HG02970 (cell line): Measurements from ENCODE around the gene PUSL1.

Source experiments
- ATAC-seq: cut with Tn5 transposase; IDR thresholded peaks from one replicate; pipeline ENCODE4 v1.9.1; 2021; ENCODE audit warnings: mild to moderate bottlenecking, moderate library complexity, moderate number of reproducible peaks; ENCODE audit not compliant: unreplicated experiment, low FRiP score

The PUSL1 gene

DNA sequence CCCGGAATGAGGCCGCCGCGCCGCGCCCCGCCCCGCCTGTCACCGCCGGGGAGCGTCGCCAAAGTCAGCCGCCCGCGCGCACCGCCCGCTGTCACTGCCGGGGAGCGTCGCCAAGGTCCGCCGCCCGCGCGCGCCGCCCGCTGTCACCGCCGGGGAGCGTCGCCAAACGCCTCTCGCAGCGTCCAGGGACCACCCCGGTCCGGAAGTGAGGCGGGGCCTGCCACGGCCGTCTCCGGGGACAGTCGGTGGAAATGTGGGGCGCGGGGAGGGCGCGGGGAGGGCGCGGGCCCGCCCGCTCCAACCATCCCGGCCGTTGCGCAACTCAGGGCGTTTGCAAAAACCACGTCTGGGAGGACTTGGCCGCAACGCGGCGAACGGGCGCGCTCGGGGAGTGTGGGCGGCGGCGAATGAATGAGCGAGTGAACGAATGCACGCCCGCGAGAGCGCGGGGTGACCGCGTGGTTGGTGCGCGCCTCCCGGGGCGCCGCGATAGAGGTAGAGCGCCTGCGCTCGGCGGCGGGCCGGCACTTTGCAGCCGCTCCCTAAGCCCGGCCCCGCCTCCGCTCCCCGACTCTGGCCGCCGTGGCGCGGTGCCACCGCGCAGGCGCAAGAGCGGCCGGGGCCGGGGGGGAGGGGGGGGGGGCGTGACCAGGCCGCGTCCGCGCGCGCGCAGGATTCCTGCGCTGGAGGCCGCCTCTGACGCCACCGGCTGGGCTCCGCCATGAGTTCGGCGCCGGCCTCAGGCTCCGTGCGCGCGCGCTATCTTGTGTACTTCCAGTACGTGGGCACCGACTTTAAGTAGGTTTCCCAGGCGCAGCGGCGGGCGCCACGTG lies at the start of gene PUSL1, which contains the start of gene ACAP3:
Gene PUSL1 (plus strand): TSS at position 675 of the 833 bp plus-strand sequence. CDS start 47 bp downstream, at position 722.
Gene ACAP3 (minus strand): TSS at position 8 of the 833 bp plus-strand sequence. CDS start 115 bp downstream, outside the sequence.
- ATAC-seq = peak; percentile 62

- ATAC-seq = no peak
Measured at GRCh38 chr1:1259119-1259488, 49.3 kb upstream of the PUSL1 start.

DNA sequence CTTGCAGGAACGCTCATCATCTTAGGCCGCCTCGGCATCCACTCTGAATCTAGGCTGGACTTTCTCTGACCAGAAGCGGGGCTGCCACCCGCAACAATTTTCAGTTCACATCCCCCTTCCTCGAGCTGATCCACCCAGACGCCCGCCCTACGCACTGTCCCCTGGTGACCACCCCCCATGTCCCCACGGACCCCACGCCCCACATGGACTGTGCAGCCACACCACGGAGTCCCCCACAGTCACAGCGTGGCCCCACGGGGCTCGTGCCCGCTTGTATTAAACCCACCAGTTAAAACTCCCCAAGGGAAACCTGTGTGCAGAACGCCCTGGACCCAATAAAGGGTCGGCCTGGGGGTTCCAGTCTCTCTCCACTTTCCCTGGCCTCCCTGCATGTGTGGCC lies 48.9 kb upstream of the PUSL1 start:
- no peak for ATAC-seq

DNA sequence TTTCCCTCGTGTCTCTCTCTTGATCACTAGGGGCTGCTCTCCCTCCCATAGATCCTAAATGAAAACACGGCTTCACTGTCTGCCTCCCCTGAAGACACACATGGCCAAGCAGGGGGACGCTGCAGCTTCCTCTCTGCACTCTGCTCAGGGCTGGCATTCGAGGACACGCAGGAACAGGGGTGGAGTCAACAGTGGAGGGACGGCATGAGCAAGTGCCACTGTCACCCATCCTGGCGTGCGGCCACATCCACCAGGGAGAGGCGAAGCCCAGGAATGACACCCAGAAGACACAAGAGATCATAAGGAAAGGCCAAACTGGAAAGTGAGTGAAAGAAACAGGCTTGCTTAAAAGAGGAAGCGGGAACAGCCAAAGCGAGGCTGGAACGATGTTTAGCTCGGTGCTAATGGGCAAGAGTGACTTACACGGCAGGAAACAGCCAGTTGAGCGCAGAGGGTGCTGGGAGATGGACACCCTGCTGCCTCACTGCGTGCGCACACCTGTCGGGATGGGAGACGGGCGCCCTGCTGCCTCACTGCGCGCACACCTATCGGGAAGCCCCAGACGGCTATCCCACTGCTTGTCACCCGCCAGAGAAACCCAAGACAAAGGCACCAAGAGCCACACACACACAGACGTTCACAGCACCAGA lies 48.3 kb upstream of the PUSL1 start:
- no peak for ATAC-seq

GRCh38 chr1:1260843-1261560 lies 47.4 kb upstream of the PUSL1 start:
- no peak for ATAC-seq

DNA sequence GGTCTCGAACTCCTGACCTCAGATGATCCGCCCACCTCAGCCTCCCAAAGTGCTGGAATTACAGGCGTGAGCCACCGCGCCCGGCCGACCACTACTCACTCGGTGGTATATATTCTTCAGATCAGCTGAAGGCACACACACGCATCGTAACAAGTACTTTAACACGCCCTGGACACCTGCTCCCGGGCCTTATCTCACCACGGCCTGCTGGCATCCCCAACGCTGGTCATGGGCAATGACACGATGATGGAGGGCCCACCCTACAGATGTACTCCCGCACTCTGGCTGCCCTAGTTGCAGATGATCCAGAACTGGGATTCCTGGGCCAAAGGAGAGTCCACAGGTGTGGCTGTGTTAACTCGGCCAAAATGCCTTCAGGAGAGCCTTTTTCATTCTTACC lies 46.3 kb upstream of the PUSL1 start:
- no peak for ATAC-seq

DNA sequence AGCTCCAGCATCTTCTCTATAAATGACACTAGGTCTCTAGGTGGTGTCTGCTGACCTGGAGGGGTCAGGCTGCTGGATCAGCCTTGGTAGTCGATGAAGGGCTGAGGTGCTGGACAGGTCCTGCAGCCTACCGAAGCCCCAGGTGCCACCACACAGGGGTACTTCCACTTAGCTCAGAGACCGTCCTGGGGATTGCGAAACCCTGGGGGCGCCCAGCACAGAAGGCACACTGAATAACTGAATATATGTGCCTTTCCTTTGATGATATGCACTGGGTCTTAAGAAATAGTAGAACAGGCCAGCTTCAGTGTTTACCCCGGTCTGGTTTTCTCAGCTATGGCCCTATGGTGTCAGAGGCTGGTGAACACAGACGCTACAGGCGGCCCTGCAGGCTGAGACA lies 45.6 kb upstream of the PUSL1 start:
- no peak for ATAC-seq

DNA sequence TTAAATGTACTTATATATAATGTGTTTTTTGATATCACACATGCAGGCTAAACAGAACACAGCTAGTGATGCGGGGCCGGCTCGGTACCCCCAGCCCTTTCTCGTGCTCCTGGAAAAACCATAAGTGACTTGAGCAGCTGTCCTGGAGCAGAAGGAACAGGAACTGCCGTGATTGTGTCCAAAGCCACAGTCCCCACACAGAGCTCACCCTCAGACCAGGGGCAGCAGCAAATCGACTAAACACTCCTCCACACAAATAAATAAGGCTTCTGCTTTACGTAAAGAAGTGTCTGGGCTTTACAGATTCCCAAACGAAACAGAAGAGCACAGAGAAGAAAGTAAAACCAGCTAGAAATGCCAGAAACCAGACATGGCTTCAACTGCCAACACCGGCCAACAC lies 44.4 kb upstream of the PUSL1 start:
- ATAC-seq = no peak

- no peak for ATAC-seq
Measured at GRCh38 chr1:1264868-1265272, 43.5 kb upstream of the PUSL1 start.

DNA sequence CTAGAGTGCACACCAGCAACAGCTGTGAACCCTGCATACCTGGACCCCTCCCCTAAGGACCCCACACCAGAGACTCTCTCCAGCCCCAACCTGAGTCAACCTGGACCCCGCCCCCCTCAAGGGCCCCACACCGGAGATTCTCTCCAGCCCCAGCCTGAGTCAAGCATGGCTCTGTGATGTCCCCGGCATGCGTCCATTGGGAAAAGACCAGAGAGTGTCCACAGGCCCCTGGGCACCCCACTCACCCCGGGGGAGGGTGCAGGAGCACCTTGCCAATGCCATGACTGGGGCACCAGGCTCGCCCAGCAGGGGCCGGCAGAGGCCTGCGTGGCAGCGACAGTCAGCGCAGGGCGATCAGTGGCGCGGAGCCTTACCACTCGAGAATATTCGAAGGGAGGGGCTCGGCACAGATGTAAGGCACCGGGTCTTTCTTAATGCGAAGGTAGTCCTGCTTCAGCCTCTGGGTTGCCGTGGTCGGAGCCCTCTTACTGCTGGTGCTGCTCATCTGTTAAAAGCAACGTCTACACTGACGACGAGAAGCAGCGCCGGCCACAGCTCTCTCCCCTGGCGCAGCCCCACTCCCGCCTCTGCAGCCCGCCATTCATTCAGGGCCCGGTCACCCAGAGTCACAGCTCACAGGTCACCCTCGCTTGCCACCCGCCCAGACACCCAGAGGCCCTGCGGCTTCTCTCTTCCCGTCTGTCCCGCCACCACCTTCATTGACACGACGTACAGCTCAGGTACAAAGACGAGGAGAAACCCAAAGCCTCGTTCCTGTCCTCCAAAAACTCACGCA lies 40.7 kb upstream of the PUSL1 start:
- no peak for ATAC-seq

- ATAC-seq = no peak
Measured at GRCh38 chr1:1268284-1268682, 40.1 kb upstream of the PUSL1 start.

DNA sequence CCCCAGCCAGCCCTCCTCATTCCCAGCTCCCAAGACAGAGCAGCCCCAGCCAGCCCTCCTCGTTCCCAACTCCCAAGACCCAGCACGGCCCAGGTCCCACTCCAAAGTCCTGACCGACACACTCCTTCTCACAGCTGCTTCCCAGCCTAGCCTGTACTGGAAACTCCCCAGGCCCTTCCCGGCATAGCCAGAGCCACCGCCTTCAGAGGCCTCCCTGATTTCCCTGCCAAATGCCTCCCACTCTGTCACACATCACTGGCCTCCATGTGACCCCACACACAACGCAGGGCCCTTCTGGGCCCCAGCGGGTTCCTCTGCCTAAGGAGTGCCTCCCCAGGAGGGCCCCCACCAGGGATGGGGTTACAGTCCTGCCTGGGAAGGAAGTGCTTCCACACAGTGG lies 37.6 kb upstream of the PUSL1 start:
- no peak for ATAC-seq

GRCh38 chr1:1272341-1273208 lies 35.8 kb upstream of the PUSL1 start:
- ATAC-seq = no peak

GRCh38 chr1:1273209-1273511 lies 35.2 kb upstream of the PUSL1 start:
- ATAC-seq = peak; percentile 2

GRCh38 chr1:1273512-1274298 lies 34.7 kb upstream of the PUSL1 start, which contains the start of gene UBE2J2:
UBE2J2 (minus strand) TSS chr1:1273854; CDS start chr1:1267992, 5,862 bp downstream.
- ATAC-seq = peak; percentile 78

- peak; percentile 26 for ATAC-seq
Measured at GRCh38 chr1:1274299-1274930, 34.0 kb upstream of the PUSL1 start.

- ATAC-seq = no peak
Measured at GRCh38 chr1:1274931-1275431, 33.4 kb upstream of the PUSL1 start.

DNA sequence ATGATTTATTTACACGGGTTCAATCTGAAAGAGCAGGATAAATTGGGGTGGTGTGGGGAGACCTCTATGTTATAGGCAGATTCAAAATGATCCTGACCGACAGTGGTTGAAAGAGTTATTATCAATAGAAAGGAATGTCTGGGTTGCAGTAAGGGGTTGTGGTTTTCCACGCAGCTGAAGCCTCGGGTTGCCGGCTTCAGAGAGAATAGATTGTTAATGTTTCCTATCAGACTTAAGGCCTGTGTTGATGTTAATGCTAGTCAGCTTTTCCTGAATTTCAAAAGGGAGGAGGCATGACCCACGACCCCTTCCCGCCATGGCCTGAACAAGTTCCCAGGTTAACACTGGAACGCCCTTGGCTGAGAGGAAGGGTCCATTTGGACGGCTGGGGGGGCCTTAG lies 32.6 kb upstream of the PUSL1 start:
- no peak for ATAC-seq
